A549 (cell line): ENCODE measurements around the gene SIGLECL1. TPM values are rescaled to one million over a fixed set of nuclear protein-coding genes. Genes with fewer than 3 reads are reported as not detected.
A peak's percentile ranks its signal among the peaks of the same experiment; 100 is the strongest.

Source experiments
- ATAC-seq, 2 experiments: fragments of 200-7000 bp in 1 of 2; fragments of >200 bp in 1 of 2; cut with Nextera tagmentation in 1 of 2; cut with Tn5 transposase in 1 of 2; 3 replicates each; pipeline versions ENCODE4 v1.8.0 to v1.9.1; 2018 to 2020; ENCODE audit warnings: mild to moderate bottlenecking in 1 of 2, moderate library complexity in 1 of 2
- CTCF ChIA-PET: fragments of 300-600 bp; sonication (Branson Sonifier 250); formaldehyde crosslinking; extraction: SDS; loops from one replicate; lab custom pipeline; 2021; ENCODE audit warnings: antibody characterized with exemption, inconsistent platforms; lab: Yijun Ruan, JAX
- POLR2A ChIA-PET: fragments of 350-600 bp; formaldehyde crosslinking; extraction: SDS; loops from one replicate; lab custom pipeline; 2021; ENCODE audit warnings: antibody characterized with exemption, inconsistent platforms; lab: Yijun Ruan, JAX
- DNase-seq, 2 experiments: peaks; one replicate each; pipeline versions ENCODE4 v3.0.0 to v3.0.0-alpha.2; 2011 to 2016; ENCODE audit warnings: low read depth in 1 of 2, low spot score in 1 of 2
- FAIRE-seq: peaks from 2 replicates; lab custom pipeline; 2011; peaks lifted over from hg19 to GRCh38; lab: Jason Lieb, UNC
- H3K27ac ChIP-seq, 2 experiments: fragments of >200 bp; sonication (Bioruptor Twin); formaldehyde crosslinking; 3 replicates each; pipeline ENCODE4 v1.5.1; 2016 to 2017
- H3K4me1 ChIP-seq: fragments of >200 bp; sonication (Bioruptor Twin); formaldehyde crosslinking; 3 replicates; pipeline ENCODE4 v1.6.1; 2016
- H3K4me2 ChIP-seq: fragments of >200 bp; sonication (Bioruptor Twin); formaldehyde crosslinking; 3 replicates; pipeline ENCODE4 v1.6.1; 2016
- H3K4me3 ChIP-seq: fragments of >200 bp; sonication (Bioruptor Twin); formaldehyde crosslinking; 3 replicates; pipeline ENCODE4 v1.5.1; 2016
- H3K9me3 ChIP-seq: fragments of >200 bp; sonication (Bioruptor Twin); formaldehyde crosslinking; 3 replicates; pipeline ENCODE4 v1.6.1; 2016
- BHLHE40 ChIP-seq: IDR thresholded peaks from 2 replicates; pipeline ENCODE4 v1.6.1; 2012; ENCODE audit warnings: low read depth, low read length, inconsistent platforms
- CBX8 ChIP-seq: fragments of 200-600 bp; sonication (generic); IDR thresholded peaks from 2 replicates; pipeline ENCODE4 v1.6.1; 2016
- CHD4 ChIP-seq: fragments of 200-600 bp; sonication (generic); IDR thresholded peaks from 2 replicates; pipeline ENCODE4 v1.6.1; 2016; ENCODE audit warnings: antibody characterized with exemption, mild to moderate bottlenecking, borderline replicate concordance
- EHF ChIP-seq: fragments of 250-450 bp; sonication (Bioruptor Pico); IDR thresholded peaks from 2 replicates; pipeline ENCODE4 v1.5.0; 2020; ENCODE audit warnings: mild to moderate bottlenecking
- EP300 ChIP-seq, 2 experiments: fragments of >200 bp; sonication (Bioruptor Twin); formaldehyde crosslinking; IDR thresholded peaks; 2 replicates in 1 of 2; 3 replicates in 1 of 2; pipeline ENCODE4 v1.6.1; 2016 to 2017
- ESRRA ChIP-seq: fragments of 150-350 bp; IDR thresholded peaks from 2 replicates; pipeline ENCODE4 v1.6.1; 2014; ENCODE audit warnings: mild to moderate bottlenecking, low read length, borderline replicate concordance
- FOSB ChIP-seq: fragments of 250-450 bp; sonication (Bioruptor Pico); IDR thresholded peaks from 2 replicates; pipeline ENCODE4 v1.5.0; 2020; ENCODE audit warnings: mild to moderate bottlenecking, moderate library complexity
- FOSL2 ChIP-seq, 2 experiments: fragments of 450-650 bp in 1 of 2; fragments of >200 bp in 1 of 2; sonication (Bioruptor Twin) in 1 of 2; formaldehyde crosslinking; IDR thresholded peaks; 2 replicates each; pipeline versions ENCODE4 v1.5.0 to v1.6.1; 2016 to 2020; ENCODE audit warnings: mild to moderate bottlenecking in 1 of 2, moderate library complexity in 1 of 2
- FOXS1 ChIP-seq: fragments of 250-450 bp; sonication (Bioruptor Pico); IDR thresholded peaks from 2 replicates; pipeline ENCODE4 v1.5.0; 2020; ENCODE audit warnings: mild to moderate bottlenecking, moderate library complexity
- HDAC2 ChIP-seq: fragments of 200-600 bp; sonication (generic); IDR thresholded peaks from 2 replicates; pipeline ENCODE4 v1.6.1; 2016
- HEYL ChIP-seq: fragments of 250-450 bp; sonication (Bioruptor Pico); IDR thresholded peaks from 2 replicates; pipeline ENCODE4 v1.8.0; 2021; ENCODE audit warnings: mild to moderate bottlenecking, moderate library complexity
- HOXB5 ChIP-seq: fragments of 250-450 bp; sonication (Bioruptor Pico); IDR thresholded peaks from 2 replicates; pipeline ENCODE4 v1.5.0; 2020; ENCODE audit warnings: mild to moderate bottlenecking, moderate library complexity
- KDM1A ChIP-seq: fragments of 200-600 bp; sonication (generic); IDR thresholded peaks from 2 replicates; pipeline ENCODE4 v1.6.1; 2016; ENCODE audit warnings: low read depth, mild to moderate bottlenecking
- MAFK ChIP-seq: fragments of 450-650 bp; IDR thresholded peaks from 2 replicates; pipeline ENCODE4 v1.6.1; 2014; ENCODE audit not compliant: partially characterized antibody
- MAZ ChIP-seq: fragments of 150-350 bp; IDR thresholded peaks from 2 replicates; pipeline ENCODE4 v1.6.1; 2014; ENCODE audit warnings: antibody characterized with exemption, low read depth, low read length, borderline replicate concordance
- MYC ChIP-seq: IDR thresholded peaks from 2 replicates; pipeline ENCODE4 v1.6.1; 2012; ENCODE audit warnings: mild to moderate bottlenecking, inconsistent platforms, low read length, improper control_type of control experiment, borderline replicate concordance
- NPAS2 ChIP-seq: fragments of 250-450 bp; sonication (Bioruptor Pico); IDR thresholded peaks from 2 replicates; pipeline ENCODE4 v1.8.0; 2022; ENCODE audit warnings: mild to moderate bottlenecking, moderate library complexity, borderline replicate concordance
- NR3C1 ChIP-seq: fragments of >200 bp; sonication (Bioruptor Twin); formaldehyde crosslinking; IDR thresholded peaks from 3 replicates; pipeline ENCODE4 v1.6.1; 2017
- PHF8 ChIP-seq: fragments of 200-600 bp; sonication (generic); IDR thresholded peaks from 2 replicates; pipeline ENCODE4 v1.6.1; 2016; ENCODE audit warnings: low read depth, mild to moderate bottlenecking, antibody characterized with exemption, moderate library complexity, borderline replicate concordance
- RNF2 ChIP-seq: fragments of 200-600 bp; sonication (generic); IDR thresholded peaks from 2 replicates; pipeline ENCODE4 v1.6.1; 2016; ENCODE audit warnings: low read depth, mild to moderate bottlenecking, antibody characterized with exemption, moderate library complexity, borderline replicate concordance
- SMC3 ChIP-seq: fragments of >200 bp; sonication (Bioruptor Twin); formaldehyde crosslinking; IDR thresholded peaks from 3 replicates; pipeline ENCODE4 v1.6.1; 2018; ENCODE audit warnings: inconsistent platforms
- TP53 ChIP-seq: fragments of 250-450 bp; sonication (Bioruptor Pico); IDR thresholded peaks from 2 replicates; pipeline ENCODE4 v1.5.0; 2021; ENCODE audit warnings: mild to moderate bottlenecking, moderate library complexity
- WGBS: methylation state at CpG from one replicate; pipeline ENCODE4 v1.1.6; 2017; ENCODE audit errors: missing lambda C conversion rate; 5-methylcytosine and 5-hydroxymethylcytosine counted together
- polyA plus RNA-seq, 4 experiments: library from polyadenylated mRNA; depleted of rRNA in 3 of 4; stranded (reverse); fragments of >200 nt; fragmentation: RNase III in 1 of 4; extraction: RNeasy Plus Mini Kit Qiagen cat#74134 plus additional on column Dnase treatment in 1 of 4; gene quantifications; 2 replicates in 3 of 4; 3 replicates in 1 of 4; pipeline ENCODE4 v1.2.3, GENCODE V29; 2011 to 2017
- TF ChIP-seq, protein P1 (sequence below): fragments of 250-450 bp; sonication (Bioruptor Pico); IDR thresholded peaks from 2 replicates; pipeline ENCODE4 v1.5.0; 2020; ENCODE audit warnings: low read depth, mild to moderate bottlenecking, moderate library complexity
- TF ChIP-seq, protein P2 (sequence below): IDR thresholded peaks from 2 replicates; pipeline ENCODE4 v1.6.1; 2012; ENCODE audit warnings: low read depth, borderline replicate concordance
- TF ChIP-seq, protein P3 (sequence below): IDR thresholded peaks from 2 replicates; pipeline ENCODE4 v1.6.1; 2012
- TF ChIP-seq, protein P4 (sequence below): fragments of 150-350 bp; IDR thresholded peaks from 2 replicates; pipeline ENCODE4 v1.6.1; 2014; ENCODE audit warnings: low read depth, mild to moderate bottlenecking, low read length

Gene SIGLECL1
- polyA plus RNA-seq, 2 of the 4 experiments (the other 2 are of a cell fraction): not detected

DNA sequence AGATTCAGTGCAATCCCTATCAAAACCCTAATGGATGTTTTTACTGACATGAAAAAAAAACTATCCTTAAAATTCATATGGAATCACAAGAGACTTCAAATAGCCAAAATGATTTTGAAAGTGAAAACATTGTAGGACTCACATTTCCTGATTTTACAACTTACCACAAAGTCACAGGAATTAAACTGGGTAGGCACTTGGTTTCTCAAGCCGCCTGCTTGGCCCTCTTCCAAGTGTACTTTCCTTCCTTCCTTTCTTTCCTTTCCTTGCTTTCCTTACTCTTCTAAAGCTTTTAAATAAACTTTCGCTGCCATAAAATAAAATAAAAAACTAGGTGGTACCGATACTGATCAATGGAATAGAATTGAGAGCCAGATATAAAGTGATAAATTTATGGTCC lies 47.0 kb upstream of the SIGLECL1 start:
- FAIRE-seq (no peak), ATAC-seq (no peak), DNase-seq (no peak)
- Histone ChIP-seq H3K9me3 (no peaks in the 10 kb centered on the region), H3K27ac (no peak overlapping the region), H3K4me2 (no peak overlapping the region), H3K4me3 (no peak overlapping the region), H3K4me1 (no peaks in the 10 kb centered on the region)
- POLR2A ChIA-PET: no interaction called here
- TF ChIP-seq BHLHE40 (no peak), NPAS2 (CRISPR knock-in tag) (no peak), PHF8 (no peak), HEYL (CRISPR knock-in tag) (no peak), CBX8 (no peak), FOXS1 (CRISPR knock-in tag) (no peak), ESRRA (no peak), HOXB5 (CRISPR knock-in tag) (no peak), KDM1A (no peak)
- TF ChIP-seq, protein P1, sequence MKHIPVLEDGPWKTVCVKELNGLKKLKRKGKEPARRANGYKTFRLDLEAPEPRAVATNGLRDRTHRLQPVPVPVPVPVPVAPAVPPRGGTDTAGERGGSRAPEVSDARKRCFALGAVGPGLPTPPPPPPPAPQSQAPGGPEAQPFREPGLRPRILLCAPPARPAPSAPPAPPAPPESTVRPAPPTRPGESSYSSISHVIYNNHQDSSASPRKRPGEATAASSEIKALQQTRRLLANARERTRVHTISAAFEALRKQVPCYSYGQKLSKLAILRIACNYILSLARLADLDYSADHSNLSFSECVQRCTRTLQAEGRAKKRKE: no peak
- TF ChIP-seq, protein P2, sequence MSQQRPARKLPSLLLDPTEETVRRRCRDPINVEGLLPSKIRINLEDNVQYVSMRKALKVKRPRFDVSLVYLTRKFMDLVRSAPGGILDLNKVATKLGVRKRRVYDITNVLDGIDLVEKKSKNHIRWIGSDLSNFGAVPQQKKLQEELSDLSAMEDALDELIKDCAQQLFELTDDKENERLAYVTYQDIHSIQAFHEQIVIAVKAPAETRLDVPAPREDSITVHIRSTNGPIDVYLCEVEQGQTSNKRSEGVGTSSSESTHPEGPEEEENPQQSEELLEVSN: no peak
- TF ChIP-seq, protein P3, sequence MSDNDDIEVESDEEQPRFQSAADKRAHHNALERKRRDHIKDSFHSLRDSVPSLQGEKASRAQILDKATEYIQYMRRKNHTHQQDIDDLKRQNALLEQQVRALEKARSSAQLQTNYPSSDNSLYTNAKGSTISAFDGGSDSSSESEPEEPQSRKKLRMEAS: no peak
- CTCF ChIA-PET: interaction anchor here (0.7 to 0.8 kb wide), 2 partner anchors 9 to 1490 kb away, joined by 3 to 4 read pairs; no protein-coding TSS in a partner anchor
- 23% methylated on average over 3 of the region's 3 CpGs for WGBS

DNA sequence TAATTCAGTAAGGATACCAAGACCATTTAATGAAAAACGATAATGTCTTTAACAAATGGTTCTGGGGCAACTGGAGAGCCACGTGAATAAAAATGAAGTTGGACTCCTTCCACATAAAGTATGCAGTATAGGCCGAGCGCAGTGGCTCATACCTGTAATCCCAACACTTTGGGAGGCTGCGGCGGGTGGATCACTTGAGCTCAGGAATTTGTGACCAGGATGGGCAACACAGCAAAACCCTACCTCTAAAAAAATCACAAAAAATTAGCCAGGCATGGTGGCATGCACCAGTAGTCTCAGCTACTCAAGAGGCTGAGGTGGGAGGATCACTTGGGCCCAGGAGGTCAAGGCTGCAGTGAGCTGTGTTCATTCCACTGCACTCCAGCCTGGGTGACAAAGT lies 46.6 kb upstream of the SIGLECL1 start:
- no peak for ATAC-seq
- ChIA-PET CTCF (interaction anchor here (0.8 kb wide), 1 partner anchor 9 kb away, joined by 4 read pairs; no protein-coding TSS in a partner anchor), POLR2A (no interaction called here)
- Histone ChIP-seq H3K27ac (no peak overlapping the region), H3K4me3 (no peak overlapping the region), H3K4me1 (no peaks in the 10 kb centered on the region), H3K9me3 (no peaks in the 10 kb centered on the region), H3K4me2 (no peak overlapping the region)
- FAIRE-seq: no peak
- 56% methylated on average over 6 of the region's 6 CpGs for WGBS
- TF ChIP-seq SMC3 (no peak), HDAC2 (no peak)
- TF ChIP-seq, protein P4, sequence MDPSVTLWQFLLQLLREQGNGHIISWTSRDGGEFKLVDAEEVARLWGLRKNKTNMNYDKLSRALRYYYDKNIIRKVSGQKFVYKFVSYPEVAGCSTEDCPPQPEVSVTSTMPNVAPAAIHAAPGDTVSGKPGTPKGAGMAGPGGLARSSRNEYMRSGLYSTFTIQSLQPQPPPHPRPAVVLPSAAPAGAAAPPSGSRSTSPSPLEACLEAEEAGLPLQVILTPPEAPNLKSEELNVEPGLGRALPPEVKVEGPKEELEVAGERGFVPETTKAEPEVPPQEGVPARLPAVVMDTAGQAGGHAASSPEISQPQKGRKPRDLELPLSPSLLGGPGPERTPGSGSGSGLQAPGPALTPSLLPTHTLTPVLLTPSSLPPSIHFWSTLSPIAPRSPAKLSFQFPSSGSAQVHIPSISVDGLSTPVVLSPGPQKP: no peak
- DNase-seq: no peak

DNA sequence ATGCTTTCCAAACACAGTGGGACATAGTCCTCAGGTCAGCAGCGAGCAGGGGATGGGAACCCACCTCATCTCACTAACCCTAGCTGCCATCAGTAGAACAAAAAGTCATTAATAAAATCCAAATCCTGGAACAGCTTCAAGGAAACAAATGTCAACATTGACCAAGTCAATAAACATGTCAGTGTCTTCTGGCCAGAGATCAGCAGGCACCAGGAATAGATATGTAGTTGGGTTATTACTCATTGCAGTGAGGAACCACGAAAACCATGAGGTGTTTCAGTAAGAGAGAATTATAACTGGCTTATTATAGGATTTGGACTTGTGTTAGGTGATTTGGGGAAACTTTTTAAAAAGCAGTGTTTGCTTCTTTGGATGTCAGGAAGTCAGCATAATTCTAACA lies 43.1 kb upstream of the SIGLECL1 start:
- FAIRE-seq (peak; percentile 65), ATAC-seq (no peak), DNase-seq (no peak)
- H3K27ac ChIP-seq: no peak overlapping the region
- CTCF ChIA-PET: no interaction called here
- WGBS: 0% methylated on average over 2 of the region's 2 CpGs
- H3K9me3 ChIP-seq: no peaks in the 10 kb centered on the region
- no peak overlapping the region for H3K4me3 ChIP-seq
- POLR2A ChIA-PET: no interaction called here
- H3K4me1 ChIP-seq: no peaks in the 10 kb centered on the region
- TF ChIP-seq, protein P2: no peak
- TF ChIP-seq RNF2: no peak
- TF ChIP-seq TP53: no peak
- no peak for TF ChIP-seq FOXS1 (CRISPR knock-in tag)
- no peak for TF ChIP-seq MAFK
- no peak for TF ChIP-seq PHF8
- no peak for TF ChIP-seq HOXB5 (CRISPR knock-in tag)
- TF ChIP-seq MYC: no peak
- no peak for TF ChIP-seq FOSL2 (IDR thresholded peaks at IDR 0.05)
- TF ChIP-seq FOSL2 (CRISPR knock-in tag; IDR thresholded peaks at IDR 0.05): no peak
- no peak for TF ChIP-seq FOSB (CRISPR knock-in tag)
- no peak for TF ChIP-seq CHD4
- no peak for TF ChIP-seq EHF (CRISPR knock-in tag)
- TF ChIP-seq MAZ: no peak
- TF ChIP-seq SMC3: no peak
- TF ChIP-seq EP300 (IDR thresholded peaks at IDR 0.05): no peak
- no peak for TF ChIP-seq NR3C1
- H3K4me2 ChIP-seq: no peak overlapping the region
